ENCODE results near the gene ERBB2. TPM values are rescaled to one million over a fixed set of nuclear protein-coding genes. Genes with fewer than 3 reads are reported as not detected.
"Not testable (repeated sequence)": the region's sequence is repeated elsewhere in the genome, so short reads cannot be mapped to it uniquely, and the experiment has no call there.

Gene ERBB2
- total RNA-seq, 1 experiment from 2014 or later, result 4,830 TPM

DNA sequence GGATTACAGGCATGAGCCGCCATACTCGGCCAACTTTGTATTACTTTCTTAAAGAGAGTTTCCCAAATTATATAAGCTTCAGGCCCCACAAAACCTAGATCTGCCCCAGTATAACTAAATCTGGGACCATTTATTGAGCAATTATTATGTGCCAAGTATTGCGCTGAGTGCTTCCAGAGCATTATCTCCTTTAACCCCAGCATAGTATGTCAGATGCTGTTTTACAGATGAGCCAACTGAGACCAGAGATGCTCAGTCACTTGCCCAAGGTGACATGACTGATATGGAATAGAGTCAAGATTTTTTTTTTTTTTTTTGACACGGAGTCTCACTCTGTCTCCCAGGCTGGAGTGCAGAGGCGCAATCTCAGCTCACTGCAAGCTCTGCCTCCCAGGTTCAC lies 1.9 kb upstream of the ERBB2 start:
- no peaks in the 10 kb centered on the region for H3K27me3 Mint-ChIP-seq (ENCODE audit: unreplicated experiment)
- H3K4me1 Mint-ChIP-seq (ENCODE audit: low read depth, unreplicated experiment), result peaks cover 57% of the 10 kb centered on the region
- BruUV-seq (replicated peaks), result no TSS peak
- intact Hi-C loops (cut with micrococcal nuclease; ENCODE audit: unreplicated experiment), result no loop called here
- no peak overlapping the region for H3K4me3 Mint-ChIP-seq (ENCODE audit: low read depth, unreplicated experiment)
- no peak for DNase-seq
- TF ChIP-seq, protein P1, sequence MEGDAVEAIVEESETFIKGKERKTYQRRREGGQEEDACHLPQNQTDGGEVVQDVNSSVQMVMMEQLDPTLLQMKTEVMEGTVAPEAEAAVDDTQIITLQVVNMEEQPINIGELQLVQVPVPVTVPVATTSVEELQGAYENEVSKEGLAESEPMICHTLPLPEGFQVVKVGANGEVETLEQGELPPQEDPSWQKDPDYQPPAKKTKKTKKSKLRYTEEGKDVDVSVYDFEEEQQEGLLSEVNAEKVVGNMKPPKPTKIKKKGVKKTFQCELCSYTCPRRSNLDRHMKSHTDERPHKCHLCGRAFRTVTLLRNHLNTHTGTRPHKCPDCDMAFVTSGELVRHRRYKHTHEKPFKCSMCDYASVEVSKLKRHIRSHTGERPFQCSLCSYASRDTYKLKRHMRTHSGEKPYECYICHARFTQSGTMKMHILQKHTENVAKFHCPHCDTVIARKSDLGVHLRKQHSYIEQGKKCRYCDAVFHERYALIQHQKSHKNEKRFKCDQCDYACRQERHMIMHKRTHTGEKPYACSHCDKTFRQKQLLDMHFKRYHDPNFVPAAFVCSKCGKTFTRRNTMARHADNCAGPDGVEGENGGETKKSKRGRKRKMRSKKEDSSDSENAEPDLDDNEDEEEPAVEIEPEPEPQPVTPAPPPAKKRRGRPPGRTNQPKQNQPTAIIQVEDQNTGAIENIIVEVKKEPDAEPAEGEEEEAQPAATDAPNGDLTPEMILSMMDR (IDR thresholded peaks at IDR 0.05; ENCODE audit: unreplicated experiment), result no peak
- peaks cover 44% of the 10 kb centered on the region for H3K36me3 Mint-ChIP-seq (ENCODE audit: insufficient read depth, unreplicated experiment)
- CTCF ChIA-PET, result interaction anchor here (0.6 to 161.2 kb wide), 16 partner anchors 17 to 1164 kb away, joined by 3 to 42089 read pairs (median 42); partner anchors contain the start of genes ERBB2, GRB7, GSDMA and GSDMB
- no peak overlapping the region for H3K27ac Mint-ChIP-seq (ENCODE audit: unreplicated experiment)
- no peaks in the 10 kb centered on the region for H3K9me3 Mint-ChIP-seq (ENCODE audit: low read depth, unreplicated experiment)

DNA sequence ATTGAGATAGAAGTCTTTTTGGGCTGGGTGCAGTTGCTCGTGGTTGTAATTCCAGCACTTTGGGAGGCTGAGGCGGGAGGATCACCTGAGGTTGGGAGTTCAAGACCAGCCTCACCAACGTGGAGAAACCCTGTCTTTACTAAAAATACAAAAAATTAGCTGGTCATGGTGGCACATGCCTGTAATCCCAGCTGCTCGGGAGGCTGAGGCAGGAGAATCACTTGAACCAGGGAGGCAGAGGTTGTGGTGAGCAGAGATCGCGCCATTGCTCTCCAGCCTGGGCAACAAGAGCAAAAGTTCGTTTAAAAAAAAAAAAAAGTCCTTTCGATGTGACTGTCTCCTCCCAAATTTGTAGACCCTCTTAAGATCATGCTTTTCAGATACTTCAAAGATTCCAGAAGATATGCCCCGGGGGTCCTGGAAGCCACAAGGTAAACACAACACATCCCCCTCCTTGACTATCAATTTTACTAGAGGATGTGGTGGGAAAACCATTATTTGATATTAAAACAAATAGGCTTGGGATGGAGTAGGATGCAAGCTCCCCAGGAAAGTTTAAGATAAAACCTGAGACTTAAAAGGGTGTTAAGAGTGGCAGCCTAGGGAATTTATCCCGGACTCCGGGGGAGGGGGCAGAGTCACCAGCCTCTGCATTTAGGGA lies 577 bp upstream of the ERBB2 start:
- peaks cover 57% of the 10 kb centered on the region for H3K36me3 Mint-ChIP-seq (ENCODE audit: insufficient read depth, unreplicated experiment)
- DNase-seq, result peak; percentile 80
- H3K27ac Mint-ChIP-seq (ENCODE audit: unreplicated experiment), result peak overlapping the region; percentile 67
- H3K27me3 Mint-ChIP-seq (ENCODE audit: unreplicated experiment); H3K9me3 Mint-ChIP-seq (ENCODE audit: low read depth, unreplicated experiment): not testable (repeated sequence)
- CTCF ChIA-PET, result interaction anchor here (0.6 to 161.2 kb wide), 54 partner anchors 16 to 1893 kb away, joined by 3 to 42089 read pairs (median 5); partner anchors contain the start of genes CDK12, ERBB2, GRB7 and GSDMA
- intact Hi-C loops (cut with micrococcal nuclease; ENCODE audit: unreplicated experiment), result loop anchor here (1.0 kb wide), 1 partner anchor 8 kb away; no protein-coding TSS in a partner anchor
- BruUV-seq (replicated peaks), result TSS peak; percentile 86
- peak overlapping the region; percentile 71 for H3K4me3 Mint-ChIP-seq (ENCODE audit: low read depth, unreplicated experiment)
- peaks cover 68% of the 10 kb centered on the region for H3K4me1 Mint-ChIP-seq (ENCODE audit: low read depth, unreplicated experiment)

DNA sequence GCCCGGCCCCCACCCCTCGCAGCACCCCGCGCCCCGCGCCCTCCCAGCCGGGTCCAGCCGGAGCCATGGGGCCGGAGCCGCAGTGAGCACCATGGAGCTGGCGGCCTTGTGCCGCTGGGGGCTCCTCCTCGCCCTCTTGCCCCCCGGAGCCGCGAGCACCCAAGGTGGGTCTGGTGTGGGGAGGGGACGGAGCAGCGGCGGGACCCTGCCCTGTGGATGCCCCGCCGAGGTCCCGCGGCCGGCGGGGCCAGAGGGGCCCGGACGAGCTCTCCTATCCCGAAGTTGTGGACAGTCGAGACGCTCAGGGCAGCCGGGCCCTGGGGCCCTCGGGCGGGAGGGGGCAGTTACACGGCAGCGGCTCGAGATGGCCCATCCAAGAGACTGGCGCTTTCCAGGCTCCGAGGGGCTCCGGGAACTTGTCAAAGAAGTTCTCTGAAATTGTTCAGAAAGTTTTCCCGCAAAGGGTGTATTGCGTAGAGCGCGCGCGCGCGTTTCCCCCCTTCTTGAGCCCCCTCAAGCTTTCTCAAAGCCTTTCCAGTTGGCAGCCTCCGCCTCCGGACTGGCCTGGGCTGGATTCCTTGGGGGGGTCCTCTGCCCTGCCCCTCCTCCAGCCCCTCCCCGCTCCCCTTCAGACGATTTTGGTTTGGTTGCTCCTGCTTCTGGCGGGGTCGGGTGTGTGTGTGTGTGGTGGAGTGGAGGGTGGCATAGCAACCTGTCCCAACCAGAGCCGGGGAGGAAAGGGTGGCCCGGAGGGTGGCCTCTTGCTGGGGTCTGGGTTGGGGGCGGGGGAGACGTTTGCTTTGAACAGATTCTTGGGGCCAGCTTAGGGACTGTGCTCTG lies 504 bp downstream of the ERBB2 start:
- Mint-ChIP-seq H3K9me3 (ENCODE audit: low read depth, unreplicated experiment) (no peaks in the 10 kb centered on the region), H3K27ac (ENCODE audit: unreplicated experiment) (peak overlapping the region; percentile 67), H3K4me1 (ENCODE audit: low read depth, unreplicated experiment) (peaks cover 68% of the 10 kb centered on the region), H3K36me3 (ENCODE audit: insufficient read depth, unreplicated experiment) (peaks cover 68% of the 10 kb centered on the region), H3K27me3 (ENCODE audit: unreplicated experiment) (no peaks in the 10 kb centered on the region), H3K4me3 (ENCODE audit: low read depth, unreplicated experiment) (peak overlapping the region; percentile 71)
- no TSS peak for BruUV-seq (replicated peaks)
- DNase-seq, result peak; percentile 100
- intact Hi-C loops (cut with micrococcal nuclease; ENCODE audit: unreplicated experiment), result loop anchor here (1.0 to 5.0 kb wide), 6 partner anchors 48 to 717 kb away; partner anchors contain the start of genes STARD3 and TOP2A
- CTCF ChIA-PET, result interaction anchor here (0.5 to 161.2 kb wide), 67 partner anchors 15 to 1894 kb away, joined by 3 to 42089 read pairs (median 5); partner anchors contain the start of genes CDK12, ERBB2, GRB7 and GSDMA
- TF ChIP-seq, protein P1 (IDR thresholded peaks at IDR 0.05; ENCODE audit: unreplicated experiment), result no peak

DNA sequence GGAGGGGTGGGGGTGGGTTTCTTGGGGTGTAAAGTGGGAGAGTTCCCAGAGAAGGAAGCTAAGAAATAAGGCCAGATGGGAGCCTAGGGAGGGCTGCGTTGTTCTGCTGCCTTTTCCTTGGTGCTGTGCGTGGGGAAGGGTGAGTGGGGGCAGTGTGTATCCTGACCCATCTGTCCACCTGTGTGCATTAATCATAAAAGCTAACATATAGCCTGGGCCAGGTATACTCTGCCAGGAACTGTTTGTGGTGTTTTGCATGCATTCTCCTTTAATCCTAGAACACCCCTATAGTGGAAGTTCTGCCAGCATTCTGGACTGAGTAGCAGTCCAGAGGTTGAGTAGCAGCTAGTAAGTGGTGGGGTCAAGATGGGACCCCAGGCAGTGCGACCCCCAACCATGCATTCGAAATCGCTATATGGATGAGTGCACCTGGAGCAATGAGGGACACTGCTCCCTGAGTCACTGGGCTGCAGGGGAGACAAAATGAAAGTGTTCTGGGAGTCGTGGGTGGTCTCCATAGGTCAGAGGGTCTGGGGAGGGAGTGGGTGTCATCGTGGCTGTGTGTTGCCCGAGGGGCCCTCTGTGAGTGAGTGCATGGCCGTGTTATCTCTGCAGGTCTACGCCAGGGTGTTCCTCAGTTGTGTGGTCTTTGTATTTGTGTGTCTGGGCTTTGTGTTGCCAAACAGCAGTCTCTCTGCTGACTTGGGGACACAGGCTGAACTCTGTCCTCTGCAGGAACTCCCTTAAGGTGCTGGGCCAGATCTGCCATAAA lies 1.3 kb downstream of the ERBB2 start:
- Mint-ChIP-seq H3K27me3 (ENCODE audit: unreplicated experiment) (no peaks in the 10 kb centered on the region), H3K9me3 (ENCODE audit: low read depth, unreplicated experiment) (no peaks in the 10 kb centered on the region), H3K36me3 (ENCODE audit: insufficient read depth, unreplicated experiment) (peaks cover 76% of the 10 kb centered on the region), H3K4me3 (ENCODE audit: low read depth, unreplicated experiment) (peak overlapping the region; percentile 71), H3K4me1 (ENCODE audit: low read depth, unreplicated experiment) (peaks cover 68% of the 10 kb centered on the region), H3K27ac (ENCODE audit: unreplicated experiment) (peak overlapping the region; percentile 67)
- BruUV-seq (replicated peaks), result no TSS peak
- DNase-seq, result peak; percentile 100
- intact Hi-C loops (cut with micrococcal nuclease; ENCODE audit: unreplicated experiment), result loop anchor here (1.0 to 5.0 kb wide), 7 partner anchors 25 to 716 kb away; partner anchors contain the start of genes PSMD3, STARD3 and TOP2A
- TF ChIP-seq, protein P1 (IDR thresholded peaks at IDR 0.05; ENCODE audit: unreplicated experiment), result no peak
- CTCF ChIA-PET, result interaction anchor here (0.6 to 161.2 kb wide), 34 partner anchors 14 to 823 kb away, joined by 3 to 42089 read pairs (median 6); partner anchors contain the start of genes ERBB2, GRB7, GSDMA and GSDMB

Data from Calu3 (cell line).